ENCODE results near the gene TNNT3.
"Not testable (repeated sequence)": the region's sequence is repeated elsewhere in the genome, so short reads cannot be mapped to it uniquely, and the experiment has no call there.

TNNT3 gene

GRCh38 chr11:1881442-1882264, 37.9 kb upstream of the TNNT3 start:
- no peak for DNase-seq (ENCODE audit: low read depth in 2 of 2)

GRCh38 chr11:1882265-1883238, 37.0 kb upstream of the TNNT3 start:
- peak; percentile 81 to 85 for DNase-seq (ENCODE audit: low read depth in 2 of 2)

GRCh38 chr11:1883346-1884302, 35.9 kb upstream of the TNNT3 start:
- DNase-seq (ENCODE audit: low read depth in 2 of 2), result no peak

GRCh38 chr11:1884303-1884700, 35.2 kb upstream of the TNNT3 start:
- DNase-seq (ENCODE audit: low read depth in 2 of 2), result no peak

- DNase-seq (ENCODE audit: low read depth in 2 of 2), result not testable (repeated sequence)
These were observed 33.0 kb upstream of the TNNT3 start for GRCh38 chr11:1886551-1886950.

- DNase-seq (ENCODE audit: low read depth in 2 of 2), result no peak
These were observed 31.8 kb upstream of the TNNT3 start for GRCh38 chr11:1887451-1888346.

- no peak for DNase-seq (ENCODE audit: low read depth in 2 of 2)
These were observed 31.2 kb upstream of the TNNT3 start for GRCh38 chr11:1888347-1888753.

- no peak for DNase-seq (ENCODE audit: low read depth in 2 of 2)
These were observed 30.7 kb upstream of the TNNT3 start for GRCh38 chr11:1888811-1889210.

GRCh38 chr11:1889224-1889930, 30.1 kb upstream of the TNNT3 start:
- peak; percentile 40 to 55 for DNase-seq (ENCODE audit: low read depth in 2 of 2)

- no peak for DNase-seq (ENCODE audit: low read depth in 2 of 2)
These were observed 29.3 kb upstream of the TNNT3 start for GRCh38 chr11:1889941-1890855.

GRCh38 chr11:1890856-1891830, 28.4 kb upstream of the TNNT3 start:
- no peak for DNase-seq (ENCODE audit: low read depth in 2 of 2)

- DNase-seq (ENCODE audit: low read depth in 2 of 2), result no peak
These were observed 27.7 kb upstream of the TNNT3 start, which contains the start of gene PRR33 for GRCh38 chr11:1891831-1892115. Gene PRR33 (minus strand): TSS chr11:1891895. CDS start chr11:1890584, 1,311 bp downstream.

GRCh38 chr11:1892116-1892515, 27.4 kb upstream of the TNNT3 start:
- DNase-seq (ENCODE audit: low read depth in 2 of 2), result no peak

- DNase-seq (ENCODE audit: low read depth in 2 of 2), result no peak
These were observed 26.9 kb upstream of the TNNT3 start for GRCh38 chr11:1892558-1892957.

GRCh38 chr11:1893581-1894359, 25.7 kb upstream of the TNNT3 start:
- DNase-seq (ENCODE audit: low read depth in 2 of 2), result no peak

GRCh38 chr11:1894759-1895158, 24.7 kb upstream of the TNNT3 start:
- DNase-seq (ENCODE audit: low read depth in 2 of 2), result no peak

- no peak for DNase-seq (ENCODE audit: low read depth in 2 of 2)
These were observed 23.0 kb upstream of the TNNT3 start for GRCh38 chr11:1896468-1896867.

Measured in stimulated activated CD4-positive, alpha-beta T cell treated with anti-CD3 and anti-CD28 coated beads, Interleukin-1b, Interleukin-23, amount 100 ng/mL, for 4 hours (primary cell).